Stimulated activated CD8-positive, alpha-beta memory T cell treated with anti-CD3 and anti-CD28 coated beads, Interleukin-12 subunit alpha, Interleukin-12 subunit beta, amount 100 ng/mL, for 24 hours (primary cell): ENCODE results near the gene LVRN.

Experiments used
- DNase-seq: peaks from one replicate; pipeline ENCODE4 v3.0.0-alpha.2; 2020; ENCODE audit errors: extremely low read depth

Gene LVRN

DNA sequence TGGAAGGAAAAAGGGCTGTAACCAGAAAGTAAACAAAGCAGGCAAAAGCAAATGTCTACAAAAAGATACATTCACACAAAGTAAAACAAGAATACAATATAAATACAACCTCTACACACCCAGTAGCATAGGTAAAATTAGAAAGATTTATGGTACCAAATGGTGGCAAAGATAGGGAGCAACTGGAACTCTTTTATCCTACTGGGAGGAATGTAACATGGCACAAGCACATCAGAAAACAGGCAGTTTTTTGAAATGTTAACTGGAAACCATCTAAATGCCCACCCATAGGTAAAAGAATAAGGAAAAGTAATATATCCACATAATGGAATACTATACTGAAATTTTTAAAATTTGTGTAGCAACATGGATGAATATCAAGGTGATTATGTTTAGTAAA lies 61.3 kb downstream of the LVRN start:
- no peak for DNase-seq

DNA sequence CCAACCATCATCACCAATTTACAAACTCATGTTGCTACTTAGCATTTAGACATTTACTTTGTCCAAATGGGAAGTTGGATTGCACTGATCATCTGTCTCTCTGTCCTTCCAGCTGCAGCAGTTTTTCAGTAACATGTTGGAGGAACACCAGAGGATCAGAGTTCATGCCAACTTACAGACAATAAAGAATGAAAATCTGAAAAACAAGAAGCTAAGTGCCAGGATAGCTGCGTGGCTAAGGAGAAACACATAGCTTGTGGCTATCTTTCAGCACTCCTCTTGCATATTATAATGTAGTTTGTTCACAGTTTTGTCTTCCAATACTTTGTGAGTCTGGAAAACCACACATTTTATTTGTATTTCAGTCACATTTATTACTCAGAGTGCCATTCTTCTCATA lies 63.6 kb downstream of the LVRN start:
- no peak for DNase-seq

DNA sequence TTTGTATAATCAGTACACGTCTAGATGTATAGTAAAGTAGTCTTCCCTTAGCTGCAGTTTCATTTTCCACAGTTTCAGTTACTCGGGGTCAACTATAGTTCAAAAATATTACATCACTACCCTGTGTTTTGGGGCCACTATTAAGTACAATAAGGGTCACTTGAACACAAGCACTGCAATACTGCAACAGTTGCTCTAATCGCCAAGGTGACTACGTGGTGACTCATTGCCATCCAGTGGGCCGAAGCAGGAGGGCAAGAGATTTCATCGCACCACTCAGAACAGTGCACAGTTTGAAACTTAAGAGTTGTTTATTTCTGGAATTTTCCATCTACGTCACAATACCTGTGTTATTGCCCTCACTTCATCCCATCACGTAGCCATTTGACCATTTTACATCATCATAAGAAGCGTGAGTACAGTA lies 69.8 kb downstream of the LVRN start, which contains the start of gene ARL14EPL:
TSS of gene ARL14EPL (plus strand) at position 379 of the 424 bp plus-strand sequence. CDS start 18,994 bp downstream, outside the sequence.
- DNase-seq: no peak

DNA sequence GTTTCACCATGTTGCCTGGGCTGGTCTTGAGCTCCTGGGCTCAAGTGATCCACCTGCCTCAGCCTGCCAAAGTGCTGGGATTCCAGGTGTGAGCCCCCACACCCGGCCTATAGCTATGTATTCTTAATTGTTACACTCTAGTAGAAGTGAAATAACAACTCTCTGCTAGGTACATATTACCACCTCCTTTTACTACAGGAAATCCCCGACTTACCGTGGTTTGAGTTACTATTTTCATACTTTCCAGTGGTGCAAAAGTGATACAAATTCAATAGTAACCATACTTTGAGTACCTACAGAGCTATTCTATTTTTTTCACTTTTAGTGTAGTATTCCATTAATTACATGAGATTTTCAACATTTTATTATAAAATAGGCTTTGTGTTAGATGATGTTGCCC lies 70.7 kb downstream of the LVRN start:
- DNase-seq: no peak

DNA sequence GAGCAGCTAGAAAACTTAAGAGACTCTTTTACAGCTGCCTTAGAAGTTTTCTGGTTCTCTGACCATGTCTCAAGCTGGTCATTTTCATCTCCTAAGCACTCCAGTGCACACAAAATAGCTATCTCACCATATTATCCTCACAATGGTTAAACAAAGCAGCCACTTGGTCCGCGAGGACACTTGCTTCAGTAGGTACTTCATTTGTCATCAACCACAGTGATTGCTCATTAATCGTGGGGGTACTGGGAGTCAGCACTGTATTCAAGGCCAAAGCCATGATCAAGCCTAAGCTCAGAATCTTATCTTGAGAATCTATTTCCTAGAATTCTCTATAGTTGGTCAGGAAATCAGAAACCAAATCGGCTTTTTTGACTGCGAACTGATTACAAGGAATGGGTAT lies 72.8 kb downstream of the LVRN start:
- no peak for DNase-seq

DNA sequence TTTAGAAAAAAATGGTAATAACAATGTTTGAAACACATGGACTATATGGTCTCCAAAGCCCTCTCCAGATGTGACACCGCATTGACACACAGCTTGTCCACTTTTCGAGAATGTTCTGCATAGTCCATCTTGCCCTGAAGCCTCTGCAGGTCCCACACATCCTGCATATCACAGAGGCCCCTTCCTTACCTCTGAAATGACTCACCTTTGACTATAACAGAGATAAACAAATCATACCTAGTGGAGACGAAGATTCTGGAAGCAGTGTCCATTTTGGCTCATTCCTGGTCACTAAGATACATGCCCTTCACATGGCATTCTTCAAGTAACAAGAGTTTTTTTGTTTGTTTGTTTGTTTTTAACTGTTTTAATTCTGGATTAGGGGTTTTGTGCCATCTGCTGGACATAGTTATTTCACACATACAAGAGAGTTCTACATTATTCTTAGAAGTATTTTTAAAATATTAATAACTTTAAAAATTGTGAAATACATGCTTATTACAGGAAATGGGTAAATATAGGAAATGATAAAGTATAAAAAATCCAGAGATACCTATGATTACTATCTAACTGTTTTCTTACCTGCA lies 75.1 kb downstream of the LVRN start:
- no peak for DNase-seq

- no peak for DNase-seq
These were observed 76.5 kb downstream of the LVRN start for GRCh38 chr5:116038817-116039216.

DNA sequence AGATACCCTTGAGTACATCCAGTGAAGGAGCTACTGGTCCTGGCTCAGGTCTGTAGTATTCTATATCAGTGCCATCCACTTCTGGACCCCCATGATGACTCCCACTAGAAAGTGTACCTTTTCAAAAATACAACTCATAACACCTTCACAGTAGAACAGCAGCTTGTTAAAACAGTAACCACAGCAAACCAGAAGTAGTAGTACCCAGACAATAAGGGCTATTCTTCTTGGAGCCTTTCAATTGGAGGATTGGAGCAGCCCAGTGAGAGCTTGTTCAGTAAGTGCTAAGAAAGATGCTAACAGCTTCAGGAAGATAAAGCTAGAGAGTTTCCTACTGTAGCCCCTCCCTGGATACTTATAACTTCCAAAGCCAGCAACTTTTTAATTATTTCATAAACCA lies 80.1 kb downstream of the LVRN start:
- no peak for DNase-seq

GRCh38 chr5:116044073-116044472 lies 81.8 kb downstream of the LVRN start:
- DNase-seq: no peak

DNA sequence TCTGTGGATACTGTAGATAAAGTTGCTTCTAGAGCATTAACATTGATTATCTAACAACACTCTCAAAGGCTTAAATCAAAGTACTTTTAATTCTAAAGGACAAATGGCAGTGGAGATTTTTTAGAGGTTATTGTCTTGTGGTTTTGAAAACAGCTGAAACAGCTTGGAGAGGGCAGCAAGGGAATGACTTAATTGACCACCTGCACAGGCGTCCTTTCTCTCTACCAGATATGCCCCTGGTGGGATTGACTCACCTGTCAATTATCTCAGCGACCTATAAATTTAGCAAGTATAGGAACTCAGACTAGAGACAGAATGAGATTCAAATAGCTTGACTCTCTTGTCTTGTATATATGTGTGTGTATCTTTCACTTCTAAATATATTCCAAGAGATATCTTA lies 83.5 kb downstream of the LVRN start:
- no peak for DNase-seq

- DNase-seq: no peak
These were observed 84.0 kb downstream of the LVRN start for GRCh38 chr5:116046261-116046660.

DNA sequence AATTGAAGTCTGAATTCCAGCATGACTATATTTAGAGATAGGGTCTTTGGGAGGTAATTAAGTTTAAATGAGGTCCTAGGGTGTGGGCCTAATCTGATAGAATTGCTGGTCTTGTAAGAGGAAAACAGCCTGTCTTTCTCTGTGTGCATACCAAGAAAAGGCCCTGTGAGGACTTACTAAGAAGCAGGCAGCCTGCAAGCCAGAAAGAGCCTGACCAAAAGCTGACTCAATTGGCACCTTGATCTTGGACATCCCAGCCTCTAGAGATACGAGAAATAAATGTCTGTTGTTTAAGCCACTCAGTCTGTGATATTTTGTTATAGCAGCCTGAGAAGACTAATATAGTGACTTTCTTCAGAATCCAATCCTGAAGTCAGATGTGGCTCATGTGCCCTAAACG lies 84.5 kb downstream of the LVRN start:
- DNase-seq: no peak

- DNase-seq: no peak
These were observed 96.2 kb downstream of the LVRN start for GRCh38 chr5:116058346-116058936.

GRCh38 chr5:116062352-116062751 lies 100.1 kb downstream of the LVRN start:
- DNase-seq: no peak

DNA sequence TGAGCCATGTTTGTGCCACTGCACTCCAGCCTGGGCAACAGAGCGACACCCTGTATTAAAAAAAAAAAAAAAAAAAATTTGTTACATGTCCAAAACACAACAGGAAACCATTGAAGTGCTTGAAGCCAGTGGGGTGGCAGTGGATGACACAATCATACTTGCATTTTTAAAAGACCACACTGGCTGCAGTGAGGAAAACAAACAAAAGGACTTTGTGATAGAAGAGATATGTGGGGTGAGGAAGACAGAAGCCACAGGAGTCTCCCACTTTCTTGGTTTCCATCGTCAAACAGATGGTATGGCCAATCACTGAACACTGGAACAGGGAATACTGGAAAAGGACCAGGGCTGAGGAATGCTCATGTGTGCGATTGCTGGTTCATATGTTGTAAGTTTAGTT lies 101.7 kb downstream of the LVRN start:
- no peak for DNase-seq

GRCh38 chr5:116068028-116068632 lies 105.9 kb downstream of the LVRN start:
- no peak for DNase-seq

GRCh38 chr5:116071211-116071610 lies 108.9 kb downstream of the LVRN start:
- no peak for DNase-seq

GRCh38 chr5:116075191-116075831 lies 113.0 kb downstream of the LVRN start:
- DNase-seq: no peak

- DNase-seq: no peak
These were observed 114.2 kb downstream of the LVRN start for GRCh38 chr5:116076496-116076895.
